Measurements from ENCODE around the gene ATP6V0A1.
"Not testable (repeated sequence)": the region's sequence is repeated elsewhere in the genome, so short reads cannot be mapped to it uniquely, and the experiment has no call there.

Gene ATP6V0A1

DNA sequence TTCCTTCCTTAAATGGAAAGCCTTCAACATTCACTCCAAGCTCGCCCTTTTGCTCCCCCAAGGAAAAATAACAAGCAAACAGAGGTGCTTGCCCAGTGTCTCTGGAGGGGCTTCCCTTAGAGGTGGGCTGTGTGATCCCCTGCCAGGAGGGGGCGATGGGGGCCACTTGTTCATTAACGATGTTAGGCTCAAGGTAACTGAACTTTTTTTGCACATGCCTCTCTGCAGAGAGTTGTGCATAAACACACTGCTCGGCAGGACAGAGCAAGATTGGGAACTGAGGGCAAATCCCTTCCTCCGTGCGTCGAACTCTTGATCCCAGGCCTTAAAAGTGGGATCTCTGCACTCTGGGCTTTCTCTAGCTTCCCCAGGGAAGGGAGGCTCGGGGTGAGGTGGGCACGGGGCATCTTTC is 61.9 kb downstream of the ATP6V0A1 start:
- DNase-seq, result no peak

DNA sequence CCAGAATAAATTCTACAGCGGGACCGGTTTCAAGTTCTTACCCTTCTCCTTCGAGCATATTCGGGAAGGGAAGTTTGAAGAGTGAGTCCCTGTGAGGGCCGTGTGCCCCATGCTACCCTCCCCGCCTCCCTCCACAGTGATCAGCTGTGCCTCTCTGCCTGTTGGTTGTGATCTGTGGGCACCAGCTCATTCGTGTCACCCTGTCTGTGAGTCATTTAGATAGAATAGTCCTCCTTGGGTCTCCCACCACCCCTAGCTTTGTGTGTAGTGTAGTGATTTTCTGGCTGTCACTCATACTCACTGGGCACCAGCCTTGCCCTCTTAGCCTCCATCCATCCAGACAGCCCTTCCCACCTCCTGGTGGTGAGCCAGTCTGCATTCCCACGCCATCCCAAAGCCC is 62.4 kb downstream of the ATP6V0A1 start:
- DNase-seq, result no peak

DNA sequence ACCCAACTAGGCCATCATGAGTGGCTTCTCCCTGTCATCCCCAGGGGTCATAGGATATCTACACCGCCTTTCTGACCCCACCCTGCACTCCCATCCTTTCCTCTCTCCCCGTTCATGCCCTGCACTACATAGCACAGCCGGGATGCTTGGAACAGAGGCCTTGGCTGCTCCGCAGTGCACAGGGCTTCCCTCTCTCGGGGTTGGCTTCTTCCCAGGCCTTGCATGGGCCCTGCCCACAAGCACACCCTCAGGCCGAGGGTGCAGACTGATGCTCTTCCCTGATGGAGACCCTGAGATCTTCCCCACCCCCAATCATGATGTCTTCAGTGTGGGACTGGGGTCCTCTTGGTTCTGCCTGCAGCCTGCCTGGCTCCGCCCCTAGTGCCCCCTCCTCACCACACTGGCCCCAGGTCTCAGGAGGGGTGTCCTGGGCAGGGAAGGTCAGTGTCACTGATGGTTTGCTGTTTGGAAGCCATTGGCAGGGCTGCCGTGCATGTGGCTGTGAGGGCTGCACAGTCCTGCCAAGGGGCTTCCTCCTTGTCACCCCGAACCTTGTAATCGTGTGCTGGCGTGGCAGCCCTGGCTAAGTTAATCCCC is 63.1 kb downstream of the ATP6V0A1 start:
- no peak for DNase-seq

DNA sequence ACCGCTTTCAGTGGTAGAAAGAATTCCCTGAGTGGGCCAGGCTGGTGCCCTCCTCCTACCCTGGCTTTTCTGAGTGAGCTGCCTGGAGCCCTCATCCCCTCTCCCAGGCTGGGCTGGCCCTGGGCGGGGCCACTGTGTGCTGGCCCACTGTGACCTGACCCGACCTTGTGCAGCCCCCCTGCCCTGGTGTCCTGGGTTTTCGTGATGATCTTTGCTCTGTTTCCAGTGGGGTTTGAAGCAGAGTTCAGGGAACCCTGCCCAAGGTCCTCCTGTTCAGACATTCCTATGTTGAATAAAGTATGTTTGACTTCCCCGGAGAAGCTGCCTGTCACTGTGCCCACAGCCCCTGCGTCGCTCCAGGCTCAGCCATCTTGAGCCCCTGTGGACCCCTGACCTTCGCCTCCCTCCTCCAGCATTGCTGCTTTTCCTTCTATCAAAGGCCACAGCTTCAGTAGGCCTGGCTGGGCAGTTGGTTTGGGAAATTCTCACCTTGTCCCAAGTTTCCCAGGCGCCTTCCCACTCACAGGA is 63.6 kb downstream of the ATP6V0A1 start:
- no peak for DNase-seq

DNA sequence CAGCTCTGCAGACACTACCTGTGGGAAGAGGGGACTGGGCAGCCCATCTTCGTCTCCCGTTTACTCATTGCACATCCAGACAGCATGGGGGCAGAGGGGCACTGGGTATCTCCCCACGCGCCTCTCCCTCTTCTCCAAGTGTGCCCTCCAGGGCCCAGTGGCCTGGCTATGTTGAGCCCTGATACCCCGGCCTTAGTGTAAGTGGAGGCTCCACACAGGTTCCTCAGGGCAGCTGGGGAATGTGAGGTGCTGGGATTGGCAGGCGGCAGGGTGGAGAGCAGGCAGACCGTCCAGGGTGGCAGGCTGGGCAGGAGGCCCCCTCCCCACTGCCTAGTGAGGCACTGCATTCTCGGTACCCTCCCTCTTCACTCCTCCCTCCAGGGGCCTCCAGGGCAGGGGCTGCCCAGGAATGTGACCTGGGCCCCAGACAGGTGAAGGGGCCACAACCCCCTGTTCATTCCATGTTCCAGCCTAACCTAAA is 64.2 kb downstream of the ATP6V0A1 start:
- DNase-seq, result no peak

DNA sequence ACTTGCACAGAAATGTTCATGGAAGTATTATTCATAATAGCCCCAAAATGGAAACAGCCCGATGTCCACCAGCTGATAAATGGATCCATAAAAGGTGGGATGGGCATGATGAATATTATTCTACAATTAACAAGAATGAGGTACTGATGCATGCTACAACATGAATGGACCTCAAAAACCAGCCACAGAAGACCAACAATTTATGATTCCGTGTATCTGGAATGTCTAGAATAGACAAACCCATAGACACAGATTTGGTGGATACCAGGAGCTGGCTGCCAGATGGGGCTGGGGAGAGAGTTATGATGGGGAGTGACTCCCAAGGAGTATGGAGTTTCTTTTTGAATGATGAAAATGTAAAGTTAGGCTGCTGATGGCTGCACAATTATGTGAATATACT is 66.5 kb downstream of the ATP6V0A1 start:
- DNase-seq, result no peak

DNA sequence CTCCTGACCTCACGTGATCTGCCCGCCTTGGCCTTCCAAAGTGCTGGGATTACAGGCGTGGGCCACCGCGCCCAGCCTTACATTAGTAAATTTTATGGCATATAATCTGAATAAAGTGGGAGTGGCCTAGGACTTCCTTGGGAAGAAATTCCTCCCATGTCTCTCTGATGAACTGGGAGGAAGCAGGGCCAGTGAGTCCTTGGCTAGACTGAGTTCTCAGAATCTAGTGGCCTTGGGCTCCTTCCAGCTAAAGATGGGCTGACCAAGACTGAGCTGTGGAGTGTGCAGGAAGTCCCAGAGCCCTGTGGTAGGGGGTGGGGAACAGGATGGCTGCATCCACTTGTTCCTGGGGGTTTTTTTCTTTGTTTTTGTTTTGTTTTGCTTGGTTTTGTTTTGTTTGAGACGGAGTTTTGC is 67.4 kb downstream of the ATP6V0A1 start:
- DNase-seq, result no peak

DNA sequence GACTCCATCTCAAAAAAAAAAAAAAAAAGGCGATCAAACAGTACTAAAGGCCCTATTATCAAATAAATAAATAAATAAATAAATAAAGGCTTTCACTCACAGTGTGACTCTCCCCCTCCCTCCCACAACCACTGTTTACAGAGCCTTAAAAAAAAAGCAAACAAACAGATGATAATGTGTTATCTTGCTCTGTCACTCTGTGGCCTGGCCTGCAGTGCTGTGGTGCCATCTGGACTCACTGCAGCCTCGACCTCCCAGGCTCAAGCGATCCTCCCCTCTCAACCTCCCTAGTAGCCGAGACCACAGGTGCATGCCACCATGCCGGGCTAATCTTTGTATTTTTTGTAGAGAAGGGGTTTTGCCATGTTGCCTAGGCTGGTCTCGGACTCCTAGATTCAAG is 69.3 kb downstream of the ATP6V0A1 start:
- no peak for DNase-seq

DNA sequence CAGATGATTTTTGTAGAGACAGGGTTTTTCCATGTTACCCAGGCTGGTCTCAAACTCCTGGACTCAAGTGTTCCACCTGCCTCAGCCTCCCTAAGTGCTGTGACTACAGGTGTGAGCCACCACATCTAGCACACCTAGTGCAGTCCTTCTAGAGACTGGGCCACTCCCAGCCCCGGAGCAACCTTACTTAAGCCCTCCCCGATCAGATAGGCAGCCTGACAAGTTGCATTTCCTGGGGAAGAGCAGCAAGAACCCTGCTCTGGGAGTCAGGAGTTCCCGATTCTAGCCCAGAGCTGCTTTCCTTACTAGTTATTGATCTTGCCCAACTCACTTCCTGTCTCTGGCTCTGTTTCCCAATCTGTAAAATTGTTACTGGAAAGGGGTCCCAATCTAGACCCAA is 70.4 kb downstream of the ATP6V0A1 start:
- no peak for DNase-seq

DNA sequence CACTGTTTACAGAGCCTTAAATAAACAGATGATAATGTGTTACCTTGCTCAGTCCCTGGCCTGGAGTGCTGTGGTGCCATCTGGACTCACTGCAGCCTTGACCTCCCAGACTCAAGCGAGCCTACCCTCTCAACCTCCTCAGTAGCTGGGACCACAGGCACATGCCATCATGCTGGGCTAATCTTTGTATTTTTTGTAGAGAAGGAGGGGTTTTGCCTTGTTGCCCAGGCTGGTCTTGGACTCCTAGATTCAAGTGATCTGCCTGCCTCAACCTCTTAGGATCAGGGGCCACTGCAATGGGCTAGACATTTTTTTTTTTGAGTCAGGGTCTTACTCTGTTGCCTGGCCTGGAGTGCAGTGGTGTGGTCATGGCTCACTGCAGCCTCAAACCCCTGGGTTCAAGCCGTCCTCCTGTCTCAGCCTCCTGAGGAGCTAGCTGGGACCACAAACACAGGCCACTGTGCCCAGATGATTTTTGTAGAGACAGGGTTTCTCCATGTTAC is 72.3 kb downstream of the ATP6V0A1 start:
- DNase-seq, result no peak

DNA sequence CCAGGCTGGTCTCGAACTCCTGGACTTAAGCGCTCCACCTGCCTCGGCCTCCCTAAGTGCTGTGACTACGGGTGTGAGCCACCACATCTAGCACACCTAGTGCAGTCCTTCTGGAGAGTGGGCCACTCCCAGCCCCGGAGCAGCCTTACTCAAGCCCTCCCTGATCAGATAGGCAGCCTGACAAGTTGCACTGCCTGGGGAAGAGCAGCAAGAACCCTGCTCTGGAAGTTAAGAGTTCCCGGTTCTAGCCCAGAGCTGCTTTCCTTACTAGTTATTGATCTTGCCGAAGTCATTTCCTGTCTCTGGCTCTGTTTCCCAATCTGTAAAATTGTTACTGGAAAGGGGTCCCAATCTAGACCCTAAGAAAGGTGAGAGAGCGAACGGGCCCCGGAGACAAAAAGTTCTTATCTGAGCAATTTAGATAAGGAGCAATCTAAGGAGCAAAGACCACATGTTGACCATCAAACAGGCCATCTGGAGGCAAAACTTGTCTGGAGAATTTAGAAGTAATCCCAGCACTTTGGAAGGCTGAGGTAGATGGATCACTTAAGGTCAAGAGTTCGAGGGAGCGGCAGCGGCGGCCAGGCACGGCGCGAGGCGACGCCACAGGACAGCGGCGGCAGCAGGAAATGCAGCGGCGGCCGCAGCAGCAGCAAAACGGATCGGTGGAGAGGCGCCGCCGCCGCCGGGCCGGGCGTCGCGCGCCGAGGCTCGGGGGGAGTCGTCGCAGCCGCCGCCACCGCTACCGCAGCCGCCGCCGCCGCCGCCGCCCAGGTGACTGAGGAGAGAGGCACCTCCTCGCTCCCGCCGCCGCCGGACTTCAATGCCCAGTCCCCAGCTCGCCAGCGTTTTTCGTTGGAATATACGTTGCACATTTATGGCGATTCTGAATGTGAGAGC is 73.0 kb downstream of the ATP6V0A1 start:
- no peak for DNase-seq

DNA sequence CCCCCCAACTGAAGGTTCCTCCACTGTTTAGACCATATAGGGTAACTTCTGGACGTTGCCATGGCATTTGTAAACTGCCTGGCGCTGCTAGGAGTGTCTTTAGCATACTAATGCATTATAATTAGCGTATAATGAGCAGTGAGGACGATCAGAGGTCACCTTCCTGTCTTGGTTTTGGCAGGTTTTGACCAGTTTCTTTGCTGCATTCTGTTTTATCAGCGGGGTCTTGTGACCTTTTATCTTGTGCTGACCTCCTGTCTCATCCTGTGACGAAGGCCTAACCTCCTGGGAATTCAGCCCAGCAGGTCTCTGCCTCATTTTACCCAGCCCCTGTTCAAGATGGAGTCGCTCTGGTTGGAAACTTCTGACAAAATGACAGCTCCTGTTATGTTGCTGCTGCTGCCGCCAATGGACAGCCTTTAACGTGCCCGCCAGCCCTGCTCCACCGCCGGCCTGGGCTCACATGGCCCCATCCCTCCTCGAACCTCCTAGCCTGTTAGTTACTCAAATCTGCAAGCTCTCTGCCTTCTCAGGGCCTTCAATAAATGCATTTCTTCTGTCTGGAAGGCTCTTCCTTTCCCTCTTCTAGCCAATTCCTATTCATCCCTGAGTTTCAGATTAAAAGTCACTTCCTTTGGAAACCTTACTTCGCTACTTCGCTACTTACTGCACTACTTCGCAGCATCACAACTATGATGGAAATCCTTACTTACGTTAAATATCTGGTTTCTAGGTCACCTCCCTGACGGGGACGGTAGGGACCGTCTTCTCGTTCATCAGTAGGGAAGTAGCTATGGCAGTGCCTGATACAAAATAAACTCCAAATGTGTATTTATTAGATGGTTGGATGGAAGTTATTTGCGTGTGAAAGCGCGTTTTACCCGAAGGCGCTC is 76.7 kb downstream of the ATP6V0A1 start:
- DNase-seq, result no peak

DNA sequence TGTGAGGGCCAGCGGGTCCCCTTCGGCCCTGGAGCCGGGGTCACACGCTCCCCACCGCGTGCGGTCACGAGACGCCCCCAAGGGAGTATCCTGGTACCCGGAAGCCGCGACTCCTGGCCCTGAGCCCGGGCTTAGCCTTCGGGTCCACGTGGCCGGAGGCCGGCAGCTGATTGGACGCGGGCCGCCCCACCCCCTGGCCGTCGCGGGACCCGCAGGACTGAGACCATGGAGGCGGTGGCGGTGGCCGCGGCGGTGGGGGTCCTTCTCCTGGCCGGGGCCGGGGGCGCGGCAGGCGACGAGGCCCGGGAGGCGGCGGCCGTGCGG is 77.3 kb downstream of the ATP6V0A1 start, which contains the start of gene NAGLU:
TSS of gene NAGLU (plus strand) at position 194 of the 324 bp plus-strand sequence. CDS start at position 226, 32 bp downstream.
- DNase-seq, result peak; percentile 41

DNA sequence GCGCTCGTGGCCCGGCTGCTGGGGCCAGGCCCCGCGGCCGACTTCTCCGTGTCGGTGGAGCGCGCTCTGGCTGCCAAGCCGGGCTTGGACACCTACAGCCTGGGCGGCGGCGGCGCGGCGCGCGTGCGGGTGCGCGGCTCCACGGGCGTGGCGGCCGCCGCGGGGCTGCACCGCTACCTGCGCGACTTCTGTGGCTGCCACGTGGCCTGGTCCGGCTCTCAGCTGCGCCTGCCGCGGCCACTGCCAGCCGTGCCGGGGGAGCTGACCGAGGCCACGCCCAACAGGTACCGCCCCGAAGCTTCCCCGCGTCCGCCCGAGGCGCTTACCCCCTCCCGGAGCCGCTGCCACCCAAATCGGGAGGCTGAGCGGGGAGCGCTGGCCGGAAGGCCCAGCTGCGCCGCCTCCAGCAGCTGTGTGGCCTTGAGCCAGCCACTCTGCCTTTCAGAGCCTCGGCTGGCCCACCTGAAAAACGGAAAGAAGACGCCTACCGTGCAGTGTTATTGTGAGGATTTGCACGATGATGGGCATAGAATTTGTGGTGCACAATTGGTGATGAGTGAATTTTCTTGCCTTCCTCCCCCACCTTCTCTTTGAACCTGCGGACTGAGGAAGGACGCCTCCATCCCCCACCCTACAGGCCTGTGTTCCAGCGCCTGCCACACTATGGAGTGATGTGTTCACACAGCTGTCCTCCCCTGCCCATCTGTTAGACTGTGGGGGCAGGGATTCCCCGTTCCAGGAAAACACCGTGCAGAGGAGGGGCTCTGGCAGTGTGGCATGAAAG is 77.9 kb downstream of the ATP6V0A1 start:
- no peak for DNase-seq

DNA sequence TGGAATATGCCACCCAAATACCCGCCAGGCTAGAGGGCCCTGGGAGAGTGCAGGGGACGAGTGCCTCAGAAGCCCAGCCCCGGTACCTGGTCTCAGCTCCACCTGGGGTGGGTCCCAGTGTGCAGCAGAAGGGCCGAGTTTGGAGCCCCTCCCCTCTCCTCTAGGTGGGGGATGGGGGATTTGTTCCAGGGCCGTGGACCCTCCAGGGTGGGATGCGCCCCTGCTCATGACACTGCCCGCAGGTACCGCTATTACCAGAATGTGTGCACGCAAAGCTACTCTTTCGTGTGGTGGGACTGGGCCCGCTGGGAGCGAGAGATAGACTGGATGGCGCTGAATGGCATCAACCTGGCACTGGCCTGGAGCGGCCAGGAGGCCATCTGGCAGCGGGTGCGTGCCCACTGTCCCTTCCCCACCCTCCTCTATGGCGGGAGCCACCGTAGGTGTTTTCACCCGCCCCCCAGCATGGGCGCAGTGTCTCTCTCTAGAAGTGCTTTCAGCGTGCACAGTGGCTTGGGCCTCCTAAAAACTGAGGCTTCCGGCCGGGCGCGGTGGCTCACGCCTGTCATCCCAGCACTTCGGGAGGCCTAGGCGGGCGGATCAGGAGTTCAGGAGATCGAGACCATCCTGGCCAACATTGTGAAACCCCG is 78.6 kb downstream of the ATP6V0A1 start:
- no peak for DNase-seq

DNA sequence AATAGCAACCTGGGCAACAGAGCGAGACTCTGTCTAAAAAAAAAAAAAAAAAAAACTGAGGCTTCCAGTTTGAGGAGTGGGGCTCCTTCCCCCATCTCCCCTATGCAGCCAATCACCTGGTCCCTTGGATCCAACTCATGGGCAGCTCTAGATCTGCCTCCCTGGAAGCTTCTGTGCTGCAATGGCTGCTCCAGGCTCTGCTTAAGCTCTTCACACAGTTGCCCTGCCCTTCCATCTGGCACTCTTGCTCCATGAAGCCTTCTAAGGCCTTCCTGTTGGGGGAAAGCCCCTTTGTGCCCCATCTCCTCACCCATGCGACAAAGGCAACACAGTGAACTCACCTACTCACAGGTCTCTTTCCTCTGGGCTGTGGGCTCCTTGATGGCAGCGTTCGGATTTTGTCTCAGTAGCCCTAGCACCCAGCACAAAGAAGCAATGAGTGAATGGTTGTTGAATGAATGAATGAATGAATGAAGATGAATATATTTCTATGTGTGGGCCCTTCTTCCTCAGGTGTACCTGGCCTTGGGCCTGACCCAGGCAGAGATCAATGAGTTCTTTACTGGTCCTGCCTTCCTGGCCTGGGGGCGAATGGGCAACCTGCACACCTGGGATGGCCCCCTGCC is 79.3 kb downstream of the ATP6V0A1 start:
- no peak for DNase-seq

DNA sequence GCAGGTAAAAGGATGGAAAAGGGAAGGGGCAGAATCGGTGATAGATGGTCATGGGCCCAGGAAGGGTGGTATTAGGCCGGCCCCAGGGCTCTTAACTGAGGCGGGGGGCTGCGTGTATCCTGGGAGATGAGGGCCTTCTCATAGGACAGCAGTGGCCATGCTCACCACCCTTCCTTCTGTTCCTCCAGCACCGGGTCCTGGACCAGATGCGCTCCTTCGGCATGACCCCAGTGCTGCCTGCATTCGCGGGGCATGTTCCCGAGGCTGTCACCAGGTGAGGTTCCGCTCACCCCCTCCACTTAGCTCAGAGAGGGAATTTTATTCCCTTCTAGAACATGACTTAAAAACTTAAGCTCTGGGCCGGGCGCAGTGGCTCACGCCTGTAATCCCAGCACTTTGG is 79.8 kb downstream of the ATP6V0A1 start:
- no peak for DNase-seq

DNA sequence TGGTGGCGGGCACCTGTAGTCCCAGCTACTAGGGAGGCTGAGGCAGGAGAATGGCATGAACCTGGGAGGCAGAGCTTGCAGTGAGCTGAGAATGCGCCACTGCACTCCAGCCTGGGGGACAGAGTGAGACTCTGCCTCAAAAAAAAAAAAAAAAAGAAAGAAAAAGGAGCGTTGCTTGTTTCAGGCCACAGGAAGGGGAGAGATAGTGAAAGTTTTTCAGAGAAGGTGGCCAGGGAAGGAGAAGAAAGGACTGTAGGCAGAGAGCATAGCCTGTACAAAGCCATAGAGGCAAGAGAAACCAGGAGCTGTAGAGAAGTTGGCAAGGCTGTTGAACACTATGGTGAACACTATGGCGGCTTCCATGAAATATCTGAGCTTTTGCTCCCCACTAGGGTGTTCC is 81.9 kb downstream of the ATP6V0A1 start:
- not testable (repeated sequence) for DNase-seq

DNA sequence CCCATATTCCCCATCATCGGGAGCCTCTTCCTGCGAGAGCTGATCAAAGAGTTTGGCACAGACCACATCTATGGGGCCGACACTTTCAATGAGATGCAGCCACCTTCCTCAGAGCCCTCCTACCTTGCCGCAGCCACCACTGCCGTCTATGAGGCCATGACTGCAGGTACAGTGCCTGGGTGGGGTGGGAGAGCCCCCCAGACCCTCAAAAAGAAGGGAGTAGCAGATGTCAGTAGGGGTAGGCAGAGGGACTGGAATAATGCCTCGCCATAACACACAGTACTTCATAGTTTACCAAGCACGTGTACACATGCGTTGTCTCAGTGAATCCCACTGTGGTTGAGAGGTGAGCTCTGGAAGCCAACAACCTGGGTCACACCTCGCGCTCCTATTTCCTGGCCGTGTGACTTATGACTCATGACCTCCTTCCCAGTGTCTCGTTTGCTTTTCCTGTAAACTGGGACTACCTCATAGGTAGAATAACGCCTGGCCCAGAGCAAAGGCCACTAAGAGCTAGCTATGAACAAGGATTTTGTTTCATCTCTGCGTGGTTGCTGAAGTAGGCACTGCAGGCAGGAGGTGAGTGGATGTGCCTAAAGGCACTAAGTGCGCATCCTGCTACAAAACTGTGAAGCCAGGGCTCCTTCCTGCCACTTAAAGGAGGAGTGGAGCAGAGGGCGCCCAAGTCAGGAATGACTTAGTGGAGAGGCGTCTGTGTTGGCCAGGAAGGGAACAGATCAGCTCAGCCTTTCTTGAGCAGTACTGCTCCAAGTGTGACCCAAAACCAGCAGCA is 82.6 kb downstream of the ATP6V0A1 start:
- DNase-seq, result no peak

All from NCI-H2029 treated with DMSO at 0.1 percent for 48 hours (cell line).